ENCODE measurements around the gene VMAC. TPM values are rescaled to one million over a fixed set of nuclear protein-coding genes. Genes with fewer than 3 reads are reported as not detected.
A peak's percentile ranks its signal among the peaks of the same experiment; 100 is the strongest.

Gene VMAC
- total and polyA plus RNA-seq, 9 donors = 3.4 to 8.5 (median 6.4) TPM

- no peaks in the 10 kb centered on the region for H3K4me1 ChIP-seq (ENCODE audit: insufficient read depth)
- WGBS, 3 donors = 55 to 76% (median 59%) methylated on average over 21 of the region's 21 CpGs
- no peaks in the 10 kb centered on the region for H3K9me3 ChIP-seq
- H3K27ac ChIP-seq = peak overlapping the region in 1 of 2 donors; percentile 17
- no peaks in the 10 kb centered on the region for H3K36me3 ChIP-seq
- no peaks in the 10 kb centered on the region for H3K27me3 ChIP-seq
- no peak overlapping the region for H3K4me3 ChIP-seq
- peak in 1 of 5 donors; percentile 50 for DNase-seq
- intact Hi-C loops (cut with DNase I) = no loop called here
- no peak for TF ChIP-seq EP300 (IDR thresholded peaks at IDR 0.05)
- no peak for TF ChIP-seq CTCF (IDR thresholded peaks at IDR 0.05)
- no peak for TF ChIP-seq POLR2A (IDR thresholded peaks at IDR 0.05)
Measured at GRCh38 chr19:5921516-5922160, 17.0 kb downstream of the VMAC start.

GRCh38 chr19:5922161-5922545 is 17.5 kb downstream of the VMAC start:
- no peaks in the 10 kb centered on the region for H3K9me3 ChIP-seq
- TF ChIP-seq CTCF (IDR thresholded peaks at IDR 0.05) (no peak), POLR2A (IDR thresholded peaks at IDR 0.05) (no peak), EP300 (IDR thresholded peaks at IDR 0.05) (no peak)
- H3K36me3 ChIP-seq = no peaks in the 10 kb centered on the region
- DNase-seq = no peak
- no peak overlapping the region for H3K4me3 ChIP-seq
- no peaks in the 10 kb centered on the region for H3K27me3 ChIP-seq
- intact Hi-C loops (cut with DNase I) = no loop called here
- H3K4me1 ChIP-seq (ENCODE audit: insufficient read depth) = no peaks in the 10 kb centered on the region
- peak overlapping the region in 1 of 2 donors; percentile 5 for H3K27ac ChIP-seq
- WGBS, 3 donors = 85 to 90% (median 89%) methylated on average over 12 of the region's 12 CpGs

- DNase-seq = no peak
- Histone ChIP-seq H3K9me3 (no peaks in the 10 kb centered on the region), H3K4me3 (no peak overlapping the region), H3K27me3 (no peaks in the 10 kb centered on the region), H3K36me3 (no peaks in the 10 kb centered on the region), H3K4me1 (ENCODE audit: insufficient read depth) (no peaks in the 10 kb centered on the region), H3K27ac (no peak overlapping the region)
- intact Hi-C loops (cut with DNase I) = no loop called here
- TF ChIP-seq CTCF (IDR thresholded peaks at IDR 0.05) = no peak
- no peak for TF ChIP-seq POLR2A (IDR thresholded peaks at IDR 0.05)
- no peak for TF ChIP-seq EP300 (IDR thresholded peaks at IDR 0.05)
- 83 to 90% (median 87%) methylated on average over 16 of the region's 16 CpGs for WGBS, 3 donors
Measured at GRCh38 chr19:5923356-5923755, 18.7 kb downstream of the VMAC start.

- Histone ChIP-seq H3K27ac (no peak overlapping the region), H3K9me3 (no peaks in the 10 kb centered on the region), H3K4me1 (ENCODE audit: insufficient read depth) (no peaks in the 10 kb centered on the region), H3K4me3 (no peak overlapping the region), H3K36me3 (no peaks in the 10 kb centered on the region), H3K27me3 (no peaks in the 10 kb centered on the region)
- intact Hi-C loops (cut with DNase I) = no loop called here
- DNase-seq = no peak
- TF ChIP-seq EP300 (IDR thresholded peaks at IDR 0.05) (no peak), CTCF (IDR thresholded peaks at IDR 0.05) (no peak), POLR2A (IDR thresholded peaks at IDR 0.05) (no peak)
- WGBS, 3 donors = 88 to 93% (median 92%) methylated on average over 18 of the region's 18 CpGs
Measured at GRCh38 chr19:5925830-5926427, 21.3 kb downstream of the VMAC start.

Data from ovary (tissue), 9 donors.